NCI-H1694 treated with DMSO at 0.1 percent for 48 hours (cell line): Measurements from ENCODE around the gene BCL6.
A peak's percentile ranks its signal among the peaks of the same experiment; 100 is the strongest.
"Not testable (repeated sequence)": the region's sequence is repeated elsewhere in the genome, so short reads cannot be mapped to it uniquely, and the experiment has no call there.

Experiments
- DNase-seq: peaks from one replicate; lab custom pipeline; 2025; lab: John Stamatoyannopoulos, UW

Gene BCL6

GRCh38 chr3:187713504-187713903 is 31.8 kb downstream of the BCL6 start:
- no peak for DNase-seq

- DNase-seq, result no peak
Measured at GRCh38 chr3:187709155-187709554, 36.1 kb downstream of the BCL6 start.

- no peak for DNase-seq
Measured at GRCh38 chr3:187708696-187709095, 36.6 kb downstream of the BCL6 start.

GRCh38 chr3:187706971-187707370 is 38.3 kb downstream of the BCL6 start:
- DNase-seq, result no peak

- no peak for DNase-seq
Measured at GRCh38 chr3:187705164-187705563, 40.1 kb downstream of the BCL6 start.

GRCh38 chr3:187702507-187703033 is 42.7 kb downstream of the BCL6 start, which contains the start of gene RTP2:
Gene RTP2, minus strand, starts transcription at chr3:187702557. Its CDS starts 429 bp downstream, at chr3:187702128.
- no peak for DNase-seq

GRCh38 chr3:187700249-187700648 is 45.0 kb downstream of the BCL6 start:
- no peak for DNase-seq

- DNase-seq, result no peak
Measured at GRCh38 chr3:187698499-187699399, 46.5 kb downstream of the BCL6 start.

GRCh38 chr3:187696021-187696420 is 49.2 kb downstream of the BCL6 start:
- no peak for DNase-seq

- no peak for DNase-seq
Measured at GRCh38 chr3:187695449-187695848, 49.8 kb downstream of the BCL6 start.

- no peak for DNase-seq
Measured at GRCh38 chr3:187694801-187695200, 50.5 kb downstream of the BCL6 start.

- DNase-seq, result no peak
Measured at GRCh38 chr3:187693431-187693830, 51.8 kb downstream of the BCL6 start.

- no peak for DNase-seq
Measured at GRCh38 chr3:187689984-187690383, 55.3 kb downstream of the BCL6 start.

- no peak for DNase-seq
Measured at GRCh38 chr3:187686621-187687273, 58.5 kb downstream of the BCL6 start.

GRCh38 chr3:187685948-187686347 is 59.3 kb downstream of the BCL6 start:
- DNase-seq, result no peak

- no peak for DNase-seq
Measured at GRCh38 chr3:187684880-187685279, 60.4 kb downstream of the BCL6 start.

- no peak for DNase-seq
Measured at GRCh38 chr3:187684444-187684843, 60.8 kb downstream of the BCL6 start.

- not testable (repeated sequence) for DNase-seq
Measured at GRCh38 chr3:187681756-187682155, 63.5 kb downstream of the BCL6 start.

GRCh38 chr3:187679638-187680396 is 65.5 kb downstream of the BCL6 start:
- DNase-seq, result peak; percentile 25

- DNase-seq, result peak; percentile 26
Measured at GRCh38 chr3:187678726-187679268, 66.5 kb downstream of the BCL6 start.

GRCh38 chr3:187677604-187678003 is 67.7 kb downstream of the BCL6 start:
- DNase-seq, result no peak

GRCh38 chr3:187673012-187673411 is 72.3 kb downstream of the BCL6 start:
- no peak for DNase-seq
